GM21528 (cell line): Measurements from ENCODE around the gene SFRP5.

Experiments used
- ATAC-seq: cut with Tn5 transposase; IDR thresholded peaks from one replicate; pipeline ENCODE4 v1.9.1; 2021; ENCODE audit warnings: mild to moderate bottlenecking, moderate library complexity; ENCODE audit not compliant: unreplicated experiment, low FRiP score

Gene SFRP5

GRCh38 chr10:97766996-97767924 is 4.5 kb downstream of the SFRP5 start:
- ATAC-seq: no peak

- no peak for ATAC-seq
Observed at GRCh38 chr10:97766106-97766810, 5.5 kb downstream of the SFRP5 start.

DNA sequence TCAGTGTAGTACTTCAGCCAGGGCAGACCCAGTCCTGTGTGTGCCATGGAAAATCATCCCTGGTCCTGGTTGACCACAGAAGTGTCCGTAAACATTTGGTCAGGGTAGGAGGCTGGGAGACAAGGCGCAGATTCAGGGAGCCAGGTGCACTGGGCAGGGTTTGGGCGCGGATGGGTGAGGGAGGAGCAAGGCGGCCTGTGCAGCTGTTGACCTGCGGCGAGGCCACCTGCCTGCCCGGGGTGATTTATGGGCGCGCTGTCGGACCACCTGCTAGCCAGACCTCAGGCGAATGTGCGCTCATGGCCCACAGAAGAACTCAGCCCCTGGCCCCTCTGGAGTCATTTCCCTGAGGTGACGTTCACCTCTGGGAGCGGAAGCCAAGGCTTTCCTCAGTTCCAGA is 6.6 kb downstream of the SFRP5 start:
- ATAC-seq: no peak

GRCh38 chr10:97764519-97764931 is 7.3 kb downstream of the SFRP5 start:
- ATAC-seq: no peak

- no peak for ATAC-seq
Observed at GRCh38 chr10:97763947-97764346, 7.9 kb downstream of the SFRP5 start.

GRCh38 chr10:97763411-97763810 is 8.4 kb downstream of the SFRP5 start:
- ATAC-seq: no peak

GRCh38 chr10:97762816-97763215 is 9.0 kb downstream of the SFRP5 start:
- ATAC-seq: no peak

DNA sequence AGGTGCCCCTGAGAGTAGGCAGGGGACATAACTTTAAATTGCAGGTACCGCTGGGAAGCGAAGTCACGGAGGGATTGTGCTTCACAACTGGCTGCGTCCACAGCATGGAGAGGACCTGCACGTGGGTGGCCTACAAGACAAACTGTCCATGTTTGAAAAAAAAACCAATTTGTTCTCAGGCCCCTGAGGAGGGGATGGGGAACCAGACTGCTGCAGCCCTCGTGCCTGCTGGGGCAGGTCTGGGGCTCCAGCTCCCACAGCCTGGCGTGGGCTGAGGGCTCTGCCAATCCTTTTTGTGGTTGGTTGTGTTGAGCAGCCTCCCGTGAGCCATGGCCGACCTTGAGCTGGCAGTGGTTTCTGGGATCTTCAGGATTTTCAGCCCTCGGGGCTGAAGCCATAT is 9.7 kb downstream of the SFRP5 start:
- ATAC-seq: no peak

DNA sequence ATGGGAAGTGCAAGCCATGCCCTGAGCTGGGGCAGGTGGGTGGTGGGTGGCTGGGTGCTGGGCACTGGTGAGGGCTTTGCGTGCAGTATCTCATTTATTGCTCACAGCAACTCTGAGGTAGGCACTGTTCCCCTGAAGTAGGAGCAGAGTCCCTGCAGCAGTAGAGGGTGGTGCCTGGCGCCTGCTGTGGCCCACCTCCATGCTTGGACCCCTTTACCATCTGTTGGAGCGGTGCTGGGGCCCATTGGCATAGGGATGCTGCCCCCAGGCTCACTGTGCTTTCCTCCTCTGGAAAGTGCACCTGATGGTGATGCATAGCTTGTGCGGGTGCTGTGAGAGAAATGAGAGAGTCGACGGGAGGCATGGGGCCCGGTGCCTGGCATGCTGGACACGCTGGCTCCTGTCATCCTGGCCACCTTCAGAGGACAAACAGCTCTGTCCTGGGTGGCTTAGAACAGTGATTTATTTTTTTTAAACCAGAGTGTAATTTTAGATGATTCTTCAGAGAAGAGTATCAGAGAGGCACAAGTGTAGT is 10.4 kb downstream of the SFRP5 start:
- ATAC-seq: no peak

- no peak for ATAC-seq
Observed at GRCh38 chr10:97760461-97761257, 11.1 kb downstream of the SFRP5 start.

DNA sequence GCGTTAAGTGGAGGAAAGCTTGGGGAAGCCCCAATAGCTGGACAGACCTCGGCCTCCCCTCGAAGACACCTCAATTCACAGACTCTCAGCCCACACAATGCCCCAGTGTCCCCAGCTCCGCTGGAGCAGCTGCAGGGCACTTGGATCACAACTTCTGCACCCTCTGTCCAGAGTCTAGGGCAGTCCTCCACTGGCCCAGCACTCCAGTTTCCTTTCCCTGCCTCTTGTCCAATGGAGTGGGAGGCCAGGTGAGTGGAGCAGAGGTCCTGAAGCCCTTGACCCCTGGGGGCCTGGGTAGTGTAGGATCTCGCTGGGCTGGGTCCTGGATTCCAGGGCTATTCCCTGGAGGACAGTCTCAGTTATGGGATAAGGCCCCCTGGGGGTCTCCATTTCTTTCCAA is 11.9 kb downstream of the SFRP5 start:
- no peak for ATAC-seq

GRCh38 chr10:97759158-97759887 is 12.5 kb downstream of the SFRP5 start:
- no peak for ATAC-seq

- no peak for ATAC-seq
Observed at GRCh38 chr10:97757471-97757870, 14.3 kb downstream of the SFRP5 start.

DNA sequence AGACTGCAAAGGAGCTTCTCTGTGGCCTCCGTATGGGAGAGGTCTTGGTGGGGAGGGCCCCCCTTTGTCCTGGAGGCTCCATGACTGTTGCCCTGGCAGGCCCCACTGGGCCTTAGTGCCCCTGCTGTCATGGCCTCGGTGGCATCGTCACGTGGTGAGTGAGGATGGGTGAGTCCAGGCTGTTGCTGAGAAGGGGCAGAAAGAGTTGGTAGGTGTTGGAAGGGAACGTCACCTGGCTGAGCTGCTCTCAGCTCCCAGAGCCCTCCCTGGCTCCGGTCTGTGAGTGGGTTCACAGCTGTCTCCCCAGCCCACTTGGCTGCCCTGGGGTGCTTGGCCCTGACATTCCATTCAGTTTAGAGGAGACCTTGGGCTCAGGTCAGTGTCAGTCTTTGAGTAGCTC is 16.1 kb downstream of the SFRP5 start:
- ATAC-seq: no peak

- no peak for ATAC-seq
Observed at GRCh38 chr10:97754726-97755125, 17.1 kb downstream of the SFRP5 start.

DNA sequence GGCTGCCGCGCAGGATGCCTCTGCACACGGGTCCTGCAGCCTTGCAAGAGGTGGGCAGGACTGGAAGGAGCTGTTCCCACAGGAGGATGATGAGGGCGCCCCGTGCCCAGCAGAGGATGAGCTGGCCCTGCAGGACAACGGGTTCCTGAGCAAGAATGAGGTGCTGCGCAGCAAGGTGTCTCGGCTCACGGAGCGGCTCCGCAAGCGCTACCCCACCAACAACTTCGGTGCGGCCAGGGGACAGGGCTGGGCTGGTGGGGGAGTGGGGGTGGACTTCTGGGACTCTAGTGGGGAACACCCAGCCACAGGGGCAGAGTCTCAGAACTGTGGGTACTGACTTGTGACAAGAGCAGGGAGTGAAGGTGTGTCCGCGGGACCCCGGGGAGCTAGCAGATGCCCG is 18.8 kb downstream of the SFRP5 start:
- no peak for ATAC-seq

GRCh38 chr10:97748116-97748515 is 23.7 kb downstream of the SFRP5 start:
- ATAC-seq: no peak

DNA sequence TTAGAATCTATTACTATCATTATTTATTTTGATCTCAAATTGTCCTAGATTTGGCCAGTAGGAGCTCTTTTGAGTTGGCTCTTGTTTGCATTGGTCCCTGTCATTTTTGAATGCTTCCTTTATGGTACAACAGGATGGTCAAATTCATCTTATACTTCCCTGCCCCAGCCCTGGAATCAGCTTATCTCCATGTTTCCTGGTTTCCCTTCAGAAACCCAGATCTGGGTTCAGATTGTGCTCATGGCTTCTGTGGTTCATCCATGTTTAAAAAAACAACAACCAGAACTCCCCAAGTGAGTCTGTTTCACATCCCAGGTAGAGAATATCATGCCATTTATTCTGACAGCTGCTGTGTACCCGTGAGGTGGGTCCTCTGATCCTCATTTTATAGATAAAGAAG is 24.2 kb downstream of the SFRP5 start:
- no peak for ATAC-seq

- no peak for ATAC-seq
Observed at GRCh38 chr10:97744405-97745035, 27.3 kb downstream of the SFRP5 start.
